GM19238 (cell line): ENCODE data around the gene CHPF2.

ENCODE experiments used
- DNase-seq: peaks from one replicate; pipeline ENCODE4 v3.0.0; 2011; ENCODE audit warnings: low spot score; ENCODE audit not compliant: insufficient read length

CHPF2 gene

DNA sequence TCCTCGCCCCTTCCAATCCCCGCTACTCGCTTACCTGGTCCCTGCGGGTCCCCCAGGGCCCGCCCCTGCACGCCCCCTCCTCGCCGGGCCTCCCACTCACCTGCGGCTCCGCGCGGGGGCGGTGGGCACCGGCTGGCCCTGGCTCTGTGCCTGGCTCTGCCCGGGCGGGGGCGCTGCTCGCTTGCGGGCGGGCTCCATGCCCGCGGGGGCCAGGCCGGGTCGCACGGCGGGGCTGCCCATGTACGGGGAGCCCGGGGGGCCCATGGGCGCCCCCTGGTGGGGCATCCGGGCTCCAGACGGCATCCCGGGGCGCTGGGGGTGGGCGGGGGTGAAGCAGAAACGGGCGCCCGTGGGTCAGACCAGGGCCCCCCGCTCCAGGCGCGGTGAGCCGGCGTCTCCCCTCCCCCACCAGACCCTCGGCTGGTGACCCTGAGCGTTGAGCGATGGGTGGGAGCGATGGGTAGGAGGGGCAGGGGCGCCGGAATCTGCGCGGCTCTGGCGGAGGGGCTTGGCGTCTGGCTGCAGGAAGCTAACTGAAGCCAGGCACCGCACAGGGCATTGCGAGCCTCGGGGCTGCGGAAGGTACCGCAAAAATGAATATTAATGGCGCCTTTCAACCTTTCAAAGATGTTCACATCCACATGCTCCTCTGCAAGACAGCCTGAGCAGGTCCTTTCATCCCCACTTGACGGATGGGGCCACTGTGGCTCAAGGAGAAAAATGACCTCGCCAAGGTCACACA, 13.2 kb downstream of the CHPF2 start:
- DNase-seq = peak; percentile 83

DNA sequence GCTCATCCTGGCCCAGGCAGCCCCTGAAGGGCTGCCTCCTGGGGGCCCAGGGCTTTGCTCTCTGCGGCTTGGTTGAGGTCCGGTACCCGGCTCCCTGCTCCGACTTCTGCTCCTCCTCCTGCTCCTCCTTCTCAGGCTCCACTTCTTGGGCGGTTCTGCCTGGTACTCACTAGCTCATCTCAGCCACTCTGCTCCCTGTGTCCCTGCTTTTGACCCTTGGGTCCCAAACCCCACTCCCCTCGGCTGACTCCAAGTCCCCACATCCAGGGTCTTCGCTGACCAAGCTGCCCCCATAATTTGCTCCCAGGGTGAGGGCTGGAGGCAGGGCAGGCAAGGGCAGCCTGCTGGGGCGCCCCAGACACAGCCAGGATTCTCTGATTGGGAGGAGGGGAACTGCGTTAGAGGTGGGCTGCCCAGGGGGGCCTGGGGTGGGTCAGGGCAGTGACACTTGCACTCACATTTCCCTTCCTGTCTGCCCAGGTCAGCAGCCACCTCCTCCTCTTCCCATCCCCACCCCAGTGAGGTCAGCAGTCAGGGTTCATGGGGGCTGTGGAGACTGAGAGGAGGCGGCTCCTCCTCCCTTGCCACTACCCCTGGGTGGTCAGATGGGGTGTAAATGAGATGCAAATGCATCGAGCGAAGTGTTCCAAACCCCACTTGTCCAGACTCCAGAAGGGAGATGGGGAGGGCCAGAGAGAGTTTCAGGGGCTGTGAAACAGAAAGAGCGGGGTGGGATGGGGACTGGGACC, 14.0 kb downstream of the CHPF2 start:
- no peak for DNase-seq

DNA sequence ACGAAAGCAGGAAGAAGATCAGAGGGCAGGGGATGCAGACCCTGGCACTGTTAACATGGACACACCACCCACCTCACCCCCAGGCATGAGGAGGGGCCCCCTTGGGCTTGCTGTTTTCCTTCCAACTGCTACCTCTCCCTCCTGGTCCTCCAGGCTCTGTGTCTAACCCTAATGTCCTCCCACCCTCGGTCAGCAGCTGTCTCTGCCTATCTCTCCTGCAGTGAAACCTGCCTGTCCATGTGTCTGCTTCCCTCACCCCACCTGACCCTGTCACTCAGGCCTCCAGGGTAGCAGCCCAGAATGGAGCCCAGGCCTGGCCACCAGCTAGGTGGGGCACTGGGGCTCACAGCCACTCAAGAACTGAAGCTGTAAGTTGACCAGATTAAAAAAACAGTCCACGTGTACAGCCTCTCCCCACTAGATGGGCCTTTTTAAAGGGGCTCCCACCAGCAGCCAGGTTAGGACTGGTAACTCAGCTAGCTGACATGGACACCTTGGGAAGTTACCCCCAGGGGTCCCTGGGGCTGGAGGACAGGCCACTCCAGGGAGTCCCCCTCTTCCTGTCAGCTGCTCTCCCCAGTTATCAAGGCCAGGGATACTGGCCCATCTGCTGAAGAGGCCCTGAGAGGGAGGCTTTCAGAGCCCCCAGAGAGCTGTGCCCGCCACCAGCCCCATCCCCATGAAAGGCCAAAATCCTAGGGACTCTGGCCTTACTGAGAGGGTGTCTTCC, 14.7 kb downstream of the CHPF2 start:
- DNase-seq = no peak

DNA sequence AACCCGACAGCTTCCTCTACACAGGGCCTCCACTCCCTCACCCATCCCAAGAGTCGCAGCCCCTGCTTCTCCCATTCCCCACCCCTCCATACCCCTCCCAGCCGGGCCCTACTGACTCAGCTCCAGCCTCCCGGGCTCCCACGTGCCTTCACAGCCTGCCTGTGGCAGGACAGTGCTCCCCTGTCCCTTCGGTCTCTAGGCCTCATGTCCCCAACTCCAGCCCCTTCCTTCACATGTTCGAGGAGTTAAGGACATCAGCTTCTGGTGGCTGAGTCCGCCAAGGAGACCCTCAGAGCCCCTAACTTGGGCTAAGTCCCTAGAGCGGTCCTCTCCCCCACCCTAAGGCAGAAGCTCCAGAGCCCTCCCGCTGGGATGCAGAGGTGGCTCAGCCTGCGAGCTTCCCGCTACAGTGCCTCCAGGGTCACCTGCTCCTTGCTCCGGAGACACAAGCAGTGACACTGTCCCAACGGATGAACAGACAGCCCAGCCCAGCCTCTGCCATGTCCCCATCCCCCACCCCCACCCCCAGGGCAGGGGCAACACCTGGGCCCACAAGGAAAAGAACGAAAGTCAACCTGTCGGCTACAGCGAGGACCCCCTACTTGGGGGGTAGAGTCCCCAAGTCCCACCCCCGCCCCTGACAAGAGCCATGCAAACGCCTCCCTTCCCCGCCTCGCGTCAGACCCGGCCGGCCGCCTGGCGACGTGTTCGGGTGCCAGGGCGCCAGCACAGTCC, 15.5 kb downstream of the CHPF2 start:
- DNase-seq = no peak

DNA sequence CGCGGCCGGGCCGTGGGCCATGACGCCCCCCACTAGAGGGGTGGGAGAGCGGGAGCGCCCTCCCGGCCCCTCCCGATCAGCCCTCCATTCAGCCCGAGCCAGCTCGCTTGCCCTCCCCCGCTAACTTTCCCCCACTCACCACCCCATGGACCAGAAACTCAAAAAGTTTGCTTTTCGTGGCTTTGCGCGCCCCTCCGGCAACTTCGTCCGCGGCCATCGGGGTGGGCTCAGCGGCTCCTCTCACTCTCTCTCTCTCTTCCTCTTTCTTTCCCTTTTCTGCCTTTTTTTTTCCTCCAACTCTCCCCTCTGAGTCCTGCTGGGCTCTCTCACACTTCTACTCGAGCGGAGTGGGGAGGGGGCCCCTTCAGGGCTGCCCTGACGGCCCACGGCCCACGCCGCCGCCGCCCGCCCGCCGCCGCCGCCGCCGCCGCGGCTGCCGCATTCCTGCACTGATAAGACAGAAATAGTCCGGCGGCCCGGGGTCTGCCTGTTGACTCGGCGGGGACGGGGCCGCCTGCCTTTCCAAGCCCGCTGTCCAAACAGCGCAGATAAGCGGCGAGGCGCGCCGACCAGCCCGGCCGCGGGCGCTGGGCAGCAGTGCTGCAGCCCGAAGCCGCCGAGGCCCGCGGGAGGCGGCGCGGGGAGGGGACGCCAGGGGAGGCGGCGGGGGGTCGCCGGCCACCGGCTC, 16.2 kb downstream of the CHPF2 start, which contains the start of gene SMARCD3:
Gene SMARCD3 (minus strand): TSS at position 349 of the 688 bp plus-strand sequence. CDS start 132 bp downstream, at position 217.
- no peak for DNase-seq

DNA sequence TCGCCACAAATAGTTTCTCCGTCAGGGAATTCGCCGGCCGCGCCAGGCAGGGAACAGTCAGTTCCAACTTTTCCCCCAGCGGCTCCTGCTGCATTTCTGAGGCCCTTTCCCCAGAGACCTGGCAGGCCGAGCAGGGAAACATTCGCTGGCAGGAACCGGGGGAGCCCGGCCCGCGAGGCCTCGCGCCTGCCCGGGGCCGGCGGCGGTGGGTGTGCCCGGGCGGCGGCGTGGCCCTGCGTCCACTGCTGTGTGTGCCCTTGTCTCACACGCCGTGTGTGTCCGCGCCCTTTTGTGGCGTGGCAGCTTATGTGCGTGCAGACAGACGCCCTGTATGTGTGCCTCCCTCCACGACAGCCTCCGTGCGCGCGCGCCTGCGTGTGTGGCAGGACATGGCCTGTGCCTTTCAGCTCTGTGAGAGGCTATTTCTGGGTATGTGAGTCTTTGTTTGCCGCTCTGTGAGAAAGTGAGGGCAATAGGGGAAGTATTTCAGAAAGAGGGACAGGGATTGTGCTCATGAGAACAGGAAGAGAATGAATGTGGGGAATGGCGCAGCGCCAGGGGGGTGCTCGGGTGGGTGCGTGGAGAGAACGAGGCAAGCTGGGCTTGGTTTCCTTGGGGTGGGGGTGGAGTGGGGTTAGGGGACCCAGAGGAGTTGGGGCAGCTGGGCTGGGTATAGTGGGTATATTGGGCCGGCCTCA, 16.9 kb downstream of the CHPF2 start:
- DNase-seq = no peak

DNA sequence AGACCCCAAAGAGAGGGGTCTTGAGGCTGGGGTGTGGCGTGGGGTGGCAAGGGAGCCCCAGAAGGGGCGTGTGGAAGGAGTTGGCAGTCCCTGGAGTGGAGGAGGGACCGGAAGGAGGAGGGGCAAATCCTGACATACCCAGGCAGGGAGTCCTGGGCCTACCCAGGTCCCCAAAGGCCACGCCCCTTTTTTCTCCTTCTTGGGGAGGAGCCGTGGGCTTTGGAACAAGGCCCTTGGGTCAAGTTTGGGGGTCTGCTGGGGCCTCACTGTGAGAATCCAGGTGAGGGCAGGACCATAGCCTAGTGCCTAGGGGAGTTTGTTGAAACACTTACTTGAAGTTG, 17.4 kb downstream of the CHPF2 start:
- no peak for DNase-seq

DNA sequence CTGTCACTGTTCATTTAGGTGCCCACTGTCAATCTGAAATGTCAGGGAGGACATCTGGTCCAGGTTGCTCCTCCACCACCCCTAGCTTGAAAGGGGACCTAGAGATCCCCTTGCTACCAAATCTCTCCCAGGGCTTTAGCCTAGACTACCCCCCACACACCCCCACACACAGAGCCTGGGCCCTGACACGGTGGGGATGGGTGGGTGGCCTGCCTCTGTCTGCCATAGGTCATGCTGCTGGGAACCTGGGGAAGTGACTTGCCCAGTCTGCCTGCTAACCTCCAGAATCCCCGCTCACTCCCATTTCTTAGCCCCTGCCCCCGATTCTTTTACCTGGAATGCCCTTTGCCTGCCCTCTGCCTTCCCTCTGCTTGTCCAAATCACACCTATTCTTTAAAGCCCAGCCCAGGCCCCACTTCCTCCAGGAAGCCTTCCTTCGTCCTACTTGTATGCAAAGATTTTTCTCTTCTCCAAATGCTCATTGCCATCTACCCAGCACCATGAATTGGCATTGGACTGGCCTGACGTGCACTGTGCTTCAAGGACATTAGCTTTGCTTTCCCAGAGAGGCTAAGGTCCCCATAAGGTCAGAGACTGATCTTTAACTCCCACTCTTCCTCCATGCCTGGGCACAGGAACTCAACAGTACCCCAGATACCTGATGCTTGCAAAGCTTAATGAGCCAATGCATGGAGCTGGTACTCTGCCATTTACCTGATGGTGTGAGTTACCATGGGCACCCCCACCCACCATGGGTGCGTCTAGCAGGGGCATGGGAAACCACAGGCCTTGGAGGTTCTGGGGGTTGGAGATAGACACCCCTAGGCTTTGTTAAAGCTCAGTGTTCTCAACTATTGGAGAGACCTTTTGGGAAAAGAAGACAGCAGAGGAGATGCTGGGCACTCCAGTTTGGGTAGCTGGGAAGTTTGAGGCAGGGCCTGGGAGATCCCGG, 18.2 kb downstream of the CHPF2 start:
- DNase-seq = no peak

DNA sequence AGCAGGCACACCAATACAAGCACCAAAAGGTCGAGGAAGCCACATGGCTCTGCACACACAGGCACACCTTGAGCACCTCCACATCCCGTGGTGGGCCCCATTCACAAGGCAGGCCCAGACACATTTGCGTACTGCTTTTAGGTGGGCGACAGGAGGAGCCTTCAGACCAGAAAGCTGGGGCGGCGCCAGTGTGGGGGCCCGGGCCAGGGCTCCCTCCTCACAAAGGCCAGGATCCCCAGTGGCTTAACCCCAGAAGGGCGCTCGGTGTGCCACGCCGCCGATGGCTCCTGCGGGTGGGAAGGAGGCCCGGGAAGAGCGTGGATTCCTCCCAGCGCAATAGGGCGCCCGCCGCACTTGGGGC, 19.0 kb downstream of the CHPF2 start:
- DNase-seq = no peak

DNA sequence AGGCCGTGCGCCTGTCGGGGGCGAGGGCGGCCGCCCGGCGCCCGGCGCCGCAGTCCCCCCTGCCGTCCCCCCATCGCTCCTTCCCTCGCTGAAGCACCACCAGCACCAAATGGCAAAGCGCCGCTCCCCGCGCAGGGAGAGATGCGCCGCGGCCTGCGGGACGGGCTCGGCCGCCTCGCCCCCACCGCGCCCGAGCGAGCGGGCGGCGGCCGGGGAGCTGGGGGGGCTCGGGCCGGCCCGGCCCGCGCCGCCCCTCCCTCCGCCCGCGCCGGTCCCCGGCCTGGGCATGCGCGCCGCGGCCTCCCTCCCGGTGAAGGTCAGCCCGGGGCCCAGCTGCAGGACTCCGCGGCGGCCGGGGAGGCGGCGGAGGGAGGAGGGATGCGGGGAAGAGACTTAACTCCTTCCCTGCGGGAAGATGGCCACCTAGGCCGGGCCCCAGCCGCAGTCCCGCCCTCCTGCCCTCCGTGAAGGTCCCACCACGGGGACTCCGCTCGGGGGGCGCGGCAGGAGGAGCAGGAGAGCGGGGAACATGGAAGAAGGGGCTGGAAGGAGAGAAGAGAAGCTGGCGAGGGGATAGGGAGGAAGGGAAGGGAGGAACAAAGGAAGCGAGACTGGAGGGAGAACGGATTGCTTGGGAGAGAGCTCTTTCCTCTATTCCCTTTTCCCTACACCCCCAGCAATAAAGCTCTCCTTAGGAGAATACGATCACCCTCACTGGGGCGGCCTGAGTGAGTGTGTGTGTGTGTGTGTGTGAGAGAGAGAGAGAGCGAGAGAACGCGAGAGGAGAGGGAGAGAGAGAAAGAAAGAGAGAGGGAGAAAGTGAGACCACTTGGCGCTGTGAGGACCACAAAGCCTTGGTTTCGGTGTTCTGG, 19.6 kb downstream of the CHPF2 start:
- DNase-seq = no peak

DNA sequence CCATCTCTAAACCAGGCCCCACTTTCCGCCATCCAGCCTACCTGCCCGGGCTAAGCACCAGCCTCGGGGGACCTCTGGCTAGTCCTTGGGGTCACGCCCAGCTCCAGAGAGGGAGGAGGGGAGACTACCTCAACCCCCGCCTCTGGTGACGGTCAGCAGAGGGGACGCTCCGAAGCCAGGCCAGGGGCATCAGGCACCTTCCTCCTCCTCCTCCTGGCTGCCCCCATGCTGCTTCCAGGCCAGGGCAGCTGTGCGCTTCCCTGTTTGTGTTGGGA, 20.2 kb downstream of the CHPF2 start:
- DNase-seq = no peak

DNA sequence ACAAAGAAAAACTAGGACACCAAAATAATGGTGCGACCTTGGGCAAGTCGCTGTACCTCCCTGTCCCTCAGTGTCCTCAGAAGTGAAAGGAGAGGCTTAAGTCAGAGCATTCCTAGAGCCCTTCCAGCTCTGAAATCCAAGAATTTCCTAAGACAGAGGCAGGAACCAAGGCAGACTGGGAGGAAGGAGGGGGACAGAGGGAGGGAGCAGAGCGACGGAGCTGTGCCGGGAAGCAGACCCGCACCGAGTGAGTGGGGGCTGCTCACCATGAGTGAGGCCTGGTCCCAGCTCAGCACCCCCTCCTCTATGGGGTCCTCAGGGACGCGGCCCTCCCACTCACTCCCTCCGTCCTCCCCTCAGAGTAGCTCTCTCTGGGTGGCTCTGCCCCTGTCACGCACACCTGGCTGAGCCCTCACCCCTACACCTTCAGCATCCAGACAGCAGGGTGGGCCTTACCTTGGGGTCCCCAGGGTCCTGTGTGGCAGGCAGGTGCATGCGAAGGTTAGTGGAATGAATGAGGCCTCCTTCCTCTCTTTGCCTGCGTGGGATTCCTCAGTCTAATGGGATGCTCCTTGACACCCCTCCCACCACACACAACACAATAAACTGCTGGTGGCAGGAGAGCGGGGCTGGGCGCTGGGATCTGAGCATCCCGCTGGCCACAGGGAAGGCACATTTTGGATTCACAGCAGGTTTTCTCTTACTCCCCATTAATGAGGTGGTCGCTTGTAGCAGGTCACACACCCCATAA, 20.9 kb downstream of the CHPF2 start:
- DNase-seq = no peak

DNA sequence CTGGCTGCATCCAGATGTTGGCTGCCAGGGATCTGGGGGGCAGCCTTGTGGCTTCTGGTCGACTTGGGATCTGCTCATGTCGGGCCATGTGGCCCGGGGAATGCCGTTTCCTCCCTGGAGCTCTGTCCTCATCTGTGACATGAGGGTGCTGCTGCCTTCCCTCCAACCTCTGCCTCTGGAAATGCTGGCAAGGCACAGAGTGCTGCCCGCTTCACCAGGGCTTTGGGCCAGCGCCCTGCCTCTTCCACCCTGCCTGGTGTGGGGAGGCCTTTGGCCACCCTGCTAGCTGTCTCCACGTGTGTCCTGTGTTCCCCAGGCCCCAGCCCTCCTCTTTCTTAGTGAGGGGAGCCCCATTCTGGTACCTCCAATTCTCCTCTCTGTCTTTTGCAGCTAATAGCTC, 22.0 kb downstream of the CHPF2 start:
- no peak for DNase-seq

DNA sequence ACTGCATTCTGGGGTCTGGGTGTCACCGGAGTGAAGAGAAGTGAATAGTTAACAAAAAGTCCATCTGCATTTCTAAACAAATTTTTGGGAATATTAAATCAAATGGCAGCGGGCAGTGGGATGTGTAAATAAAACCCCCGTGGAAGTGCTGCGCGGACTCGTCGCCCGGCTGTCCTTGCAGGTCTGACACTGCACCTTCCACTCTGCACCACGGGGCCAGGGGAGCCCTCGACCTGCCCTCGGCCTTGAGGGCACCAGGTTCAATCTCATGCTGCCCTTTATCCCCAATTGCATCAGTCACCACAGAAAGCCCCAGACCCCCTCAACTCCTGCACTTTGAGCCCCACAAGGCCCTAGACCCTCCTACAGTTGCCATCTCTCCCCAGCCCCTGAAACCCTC, 22.6 kb downstream of the CHPF2 start:
- no peak for DNase-seq

DNA sequence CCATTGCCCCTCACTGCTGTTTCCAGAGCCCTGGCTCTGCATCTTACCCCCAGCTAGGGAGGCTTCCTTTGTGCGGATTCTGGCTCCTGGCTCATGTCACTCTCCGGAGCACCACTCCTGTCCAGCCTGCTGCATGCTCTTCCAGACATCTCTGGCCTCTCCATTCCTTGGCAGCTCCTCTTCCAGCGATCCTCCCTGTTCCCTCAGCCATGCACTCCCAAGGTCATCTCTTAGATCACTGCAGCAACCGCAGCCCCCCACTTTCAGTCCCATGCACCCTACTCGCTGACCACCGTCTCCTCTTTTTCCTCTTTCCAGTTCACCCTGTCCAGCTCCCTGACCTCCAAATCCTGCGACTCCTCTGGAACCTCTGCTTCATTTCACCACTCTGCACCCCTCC, 23.1 kb downstream of the CHPF2 start:
- DNase-seq = no peak

DNA sequence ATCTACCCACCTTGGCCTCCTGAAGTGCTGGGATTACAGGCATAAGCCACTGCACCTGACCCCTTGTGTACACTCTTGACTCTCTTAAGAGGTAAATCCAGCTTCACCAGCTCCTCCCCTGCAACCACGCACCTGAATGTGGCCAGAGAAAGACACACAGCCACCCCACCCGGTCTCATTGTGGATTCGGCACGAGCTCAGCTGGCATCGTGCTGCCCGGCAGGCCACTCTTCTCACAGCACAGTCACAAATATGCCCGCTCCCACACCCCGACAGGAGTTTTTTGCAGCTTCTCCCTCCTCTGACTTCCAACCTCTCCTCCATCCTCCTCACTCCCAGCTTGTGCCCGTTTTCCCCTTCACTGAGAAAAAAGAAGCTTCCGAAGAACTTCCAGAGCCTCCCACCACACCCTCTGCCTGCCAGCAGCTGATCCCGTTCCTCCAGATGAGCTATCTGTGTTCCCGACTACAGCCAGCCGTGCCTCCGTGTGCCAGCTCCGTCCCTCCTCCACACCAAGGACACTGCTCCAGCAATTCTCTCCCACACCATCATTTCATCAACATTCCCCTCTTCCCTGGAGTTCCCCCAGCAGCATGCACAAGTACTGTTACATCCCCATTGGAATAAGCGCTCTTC, 24.2 kb downstream of the CHPF2 start:
- no peak for DNase-seq

DNA sequence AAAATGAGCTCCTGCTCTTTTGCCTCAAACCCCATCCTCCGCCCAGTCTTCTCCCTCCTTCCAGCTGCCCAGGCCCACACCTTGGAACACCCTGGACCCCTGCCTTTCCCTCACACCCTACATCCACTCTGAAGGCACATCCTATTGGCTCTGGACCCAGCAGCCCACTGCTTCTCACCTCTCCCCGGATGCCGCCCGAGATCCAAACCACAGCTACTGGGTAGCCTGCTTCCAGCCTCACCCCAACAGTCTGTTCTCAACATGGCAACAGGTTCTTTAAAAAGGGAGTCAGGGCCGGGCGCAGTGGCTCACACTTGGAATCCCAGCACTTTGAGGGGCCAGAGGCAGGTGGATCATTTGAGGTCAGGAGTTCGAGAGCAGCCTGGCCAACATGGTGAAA, 25.7 kb downstream of the CHPF2 start:
- no peak for DNase-seq

DNA sequence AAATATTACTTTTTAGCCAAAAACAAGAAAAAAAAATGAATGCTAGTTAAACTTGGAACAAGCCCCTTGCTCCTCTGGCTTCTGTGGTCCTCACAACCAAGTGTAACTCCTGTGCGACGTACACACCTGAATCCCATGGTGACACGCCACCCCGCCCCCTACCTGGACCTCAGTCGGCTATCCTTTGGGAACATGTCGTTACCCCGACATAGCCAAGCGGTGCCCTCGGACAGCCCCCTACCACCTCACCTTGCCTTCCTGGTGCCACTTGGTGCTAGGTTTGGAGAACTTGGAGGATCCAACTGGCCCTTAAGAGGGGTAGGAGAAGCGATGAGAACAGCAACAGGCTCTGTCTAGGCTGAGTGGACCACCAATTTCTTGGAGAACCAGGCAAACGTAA, 28.2 kb downstream of the CHPF2 start:
- DNase-seq = no peak
